GM19455 (cell line): ENCODE results near the gene ZNF45.
"Not testable (repeated sequence)": the region's sequence is repeated elsewhere in the genome, so short reads cannot be mapped to it uniquely, and the experiment has no call there.

Source experiments
- ATAC-seq: cut with Tn5 transposase; IDR thresholded peaks from one replicate; pipeline ENCODE4 v1.9.1; 2021; ENCODE audit not compliant: unreplicated experiment

The ZNF45 gene

GRCh38 chr19:43914051-43914450 lies 21.0 kb downstream of the ZNF45 start:
- no peak for ATAC-seq

- ATAC-seq = no peak
Observed at GRCh38 chr19:43913383-43913782, 21.7 kb downstream of the ZNF45 start.

GRCh38 chr19:43910884-43911283 lies 24.2 kb downstream of the ZNF45 start:
- no peak for ATAC-seq

- ATAC-seq = no peak
Observed at GRCh38 chr19:43908659-43909058, 26.4 kb downstream of the ZNF45 start.

GRCh38 chr19:43906774-43907173 lies 28.3 kb downstream of the ZNF45 start:
- ATAC-seq = no peak

- no peak for ATAC-seq
Observed at GRCh38 chr19:43905897-43906296, 29.2 kb downstream of the ZNF45 start.

GRCh38 chr19:43902399-43902798 lies 32.7 kb downstream of the ZNF45 start:
- ATAC-seq = no peak

GRCh38 chr19:43901395-43902390 lies 33.4 kb downstream of the ZNF45 start:
- ATAC-seq = no peak

- no peak for ATAC-seq
Observed at GRCh38 chr19:43895727-43896308, 39.3 kb downstream of the ZNF45 start.

GRCh38 chr19:43883864-43884263 lies 51.2 kb downstream of the ZNF45 start, which contains the start of gene ZNF404:
Gene ZNF404, minus strand, starts transcription at chr19:43883964.
- ATAC-seq = no peak

- no peak for ATAC-seq
Observed at GRCh38 chr19:43880483-43880882, 54.6 kb downstream of the ZNF45 start.

- no peak for ATAC-seq
Observed at GRCh38 chr19:43872547-43873336, 62.3 kb downstream of the ZNF45 start.

- not testable (repeated sequence) for ATAC-seq
Observed at GRCh38 chr19:43866923-43867322, 68.2 kb downstream of the ZNF45 start.
